ENCODE data around the gene SCRT2. TPM values are rescaled to one million over a fixed set of nuclear protein-coding genes. Genes with fewer than 3 reads are reported as not detected.

Gene SCRT2
- total and polyA plus RNA-seq, 2 of the 8 experiments (the other 6 are each of a cell fraction or from before 2014, with no cell fraction given), result 0.12 to 0.34 TPM

DNA sequence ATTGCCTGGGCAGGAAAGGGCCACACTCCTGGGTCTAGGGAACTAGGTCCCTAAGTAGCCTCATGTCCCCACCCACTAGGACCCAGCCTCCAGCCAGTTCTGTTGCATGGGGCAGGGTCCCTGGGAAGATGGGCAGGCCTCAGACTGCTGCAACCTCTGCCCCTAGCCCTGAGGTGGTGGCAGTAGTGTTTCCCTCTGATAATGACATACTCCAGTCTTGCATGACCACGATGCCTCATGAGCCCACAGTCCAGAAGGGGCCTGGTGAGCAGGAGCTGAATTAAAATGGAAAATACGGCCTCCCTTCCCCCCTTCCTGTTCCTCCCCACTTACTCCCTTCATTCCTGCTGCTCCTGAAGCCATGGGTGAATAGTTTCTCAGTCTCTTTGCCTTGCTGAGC lies 36.0 kb upstream of the SCRT2 start (continued):
- no peak for TF ChIP-seq HDAC6 (IDR thresholded peaks at IDR 0.05; ENCODE audit: low read depth, low read length)
- no peak for TF ChIP-seq BRCA1 (IDR thresholded peaks at IDR 0.05; ENCODE audit: low read depth, low read length)
- TF ChIP-seq PHF8 (conservative IDR thresholded peaks at IDR 0.05; ENCODE audit: low read depth, low read length), result no peak
- TF ChIP-seq KDM4A (IDR thresholded peaks at IDR 0.05; ENCODE audit: low read depth, low read length, severe bottlenecking), result no peak
- TF ChIP-seq SRF (IDR thresholded peaks at IDR 0.05; ENCODE audit: low read depth, low read length), result no peak
- TF ChIP-seq EZH2 (IDR thresholded peaks at IDR 0.05; ENCODE audit: low read depth, low read length, severe bottlenecking), result no peak
